GM18909 (cell line): Measurements from ENCODE around the gene IGF2R.

Source experiments
- ATAC-seq: cut with Tn5 transposase; IDR thresholded peaks from one replicate; pipeline ENCODE4 v1.9.1; 2021; ENCODE audit warnings: mild to moderate bottlenecking; ENCODE audit not compliant: unreplicated experiment, poor library complexity

The IGF2R gene

DNA sequence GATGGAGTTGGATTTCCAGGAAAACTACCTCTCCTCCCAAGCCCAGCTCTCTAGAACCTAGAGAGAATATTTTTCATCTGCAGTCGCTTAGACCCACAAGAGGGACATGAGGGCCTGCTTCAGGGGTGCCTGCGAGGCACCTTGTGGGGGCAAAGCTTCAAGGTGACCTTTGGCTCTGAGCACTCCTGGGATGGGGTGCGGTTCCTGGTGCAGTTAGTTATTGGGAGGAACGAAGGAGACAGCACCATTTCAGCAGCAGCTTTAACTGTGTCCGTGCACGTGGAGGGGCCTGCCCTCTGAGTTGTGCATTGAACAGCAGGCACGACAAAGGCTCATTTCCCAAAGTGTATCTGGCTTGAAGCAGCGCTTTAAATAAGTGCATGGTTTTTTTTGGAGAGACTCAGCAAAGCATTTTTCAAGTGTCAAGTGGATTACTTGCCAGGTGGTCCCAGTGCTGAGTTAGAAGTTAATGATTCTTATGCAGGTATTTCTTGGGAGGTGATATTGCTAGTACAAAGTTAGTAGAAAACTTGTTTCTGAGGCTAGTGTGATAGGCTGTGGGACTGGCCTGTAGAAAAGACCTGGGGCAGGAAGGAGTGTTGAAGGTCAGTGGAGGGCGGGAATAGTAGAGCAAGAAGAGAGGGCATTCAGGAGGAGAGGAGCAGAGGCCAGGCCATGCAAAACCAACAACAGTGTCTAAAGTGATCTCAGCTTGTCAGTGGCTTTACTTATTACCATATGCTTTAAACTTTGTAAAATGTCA lies 3.8 kb downstream of the IGF2R start:
- no peak for ATAC-seq

DNA sequence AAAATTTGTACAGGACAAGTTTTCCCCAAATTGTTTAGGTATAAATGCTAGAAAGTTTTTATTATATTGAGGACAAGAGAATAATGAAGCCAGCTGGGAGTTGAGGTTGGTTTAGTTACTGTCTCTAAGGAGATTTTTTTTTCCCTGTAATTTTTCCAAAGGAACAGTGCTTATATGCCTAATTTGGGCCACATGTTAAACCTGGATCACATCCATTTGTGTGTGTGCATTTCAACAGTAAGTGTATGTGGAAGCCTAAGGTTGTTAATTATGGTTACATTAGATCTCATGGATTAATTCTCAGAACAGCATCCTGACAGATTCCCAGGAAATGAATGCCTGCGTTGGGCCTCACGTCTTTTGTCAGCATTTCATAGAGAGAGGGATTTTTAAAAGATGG lies 4.5 kb downstream of the IGF2R start:
- ATAC-seq = no peak

DNA sequence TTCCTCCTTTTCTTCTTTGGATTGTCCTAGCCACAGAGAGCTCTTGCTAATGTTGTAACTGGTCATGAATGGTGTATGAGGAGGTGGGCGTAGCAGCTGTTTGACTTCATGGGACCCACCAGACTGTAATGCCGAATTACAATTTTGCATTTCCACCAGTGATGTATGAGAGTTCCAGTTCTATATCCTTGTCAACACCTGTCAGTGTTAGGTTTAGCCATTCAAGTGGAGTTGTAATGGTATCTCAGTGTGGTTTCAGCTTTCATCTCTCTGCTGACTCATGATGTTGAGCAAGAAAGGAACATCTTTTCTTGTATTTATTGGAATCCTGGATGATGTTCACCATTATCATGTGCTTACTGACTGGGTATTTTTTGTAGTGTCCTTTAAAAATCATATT lies 5.1 kb downstream of the IGF2R start:
- ATAC-seq = peak; percentile 43

DNA sequence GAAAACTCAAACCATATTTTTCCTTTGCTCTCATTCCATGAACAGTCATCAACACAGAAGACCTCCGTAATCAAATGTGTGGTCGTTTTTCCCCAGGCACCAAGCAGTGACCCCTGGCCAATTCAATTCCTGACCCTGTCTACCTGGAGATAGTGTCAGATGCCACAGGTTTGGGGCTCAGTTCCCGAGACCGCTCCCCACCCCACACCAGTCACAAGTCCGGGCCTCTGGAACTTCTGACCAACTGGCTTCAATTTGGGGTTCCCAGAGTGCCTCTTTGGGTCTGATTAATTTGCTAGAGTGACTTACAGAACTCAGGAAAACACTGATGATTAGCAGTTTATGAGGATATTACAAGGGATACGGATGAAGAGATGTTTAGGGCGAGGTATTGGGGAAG lies 6.0 kb downstream of the IGF2R start:
- no peak for ATAC-seq

DNA sequence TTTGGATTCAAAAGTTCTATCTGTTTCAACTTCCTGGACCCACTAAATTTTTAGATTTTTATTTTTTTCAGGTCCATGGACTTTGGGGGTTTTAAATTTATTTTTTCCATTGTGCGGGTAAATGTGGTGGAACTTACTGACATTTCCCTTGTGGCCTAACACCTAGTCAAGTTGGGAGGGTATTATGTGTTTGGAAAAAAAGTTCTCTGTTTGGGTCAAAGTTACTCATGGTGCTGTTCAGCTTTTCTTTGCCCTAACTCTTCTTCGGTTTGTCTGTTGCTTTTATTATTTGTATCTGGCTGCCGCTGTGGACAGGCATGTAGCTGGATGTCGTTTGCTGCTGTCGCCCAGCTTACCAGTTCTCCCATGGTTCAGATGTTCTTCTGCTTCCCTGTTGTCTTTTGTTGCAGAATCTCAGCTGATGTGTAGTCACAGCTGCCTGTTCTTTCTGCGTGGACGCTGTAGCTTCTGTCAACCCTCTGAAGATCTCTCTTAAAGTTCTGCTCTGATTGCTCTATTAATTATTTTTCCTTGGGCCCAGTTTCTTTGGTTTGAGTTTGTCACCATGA lies 7.9 kb downstream of the IGF2R start:
- ATAC-seq = no peak

DNA sequence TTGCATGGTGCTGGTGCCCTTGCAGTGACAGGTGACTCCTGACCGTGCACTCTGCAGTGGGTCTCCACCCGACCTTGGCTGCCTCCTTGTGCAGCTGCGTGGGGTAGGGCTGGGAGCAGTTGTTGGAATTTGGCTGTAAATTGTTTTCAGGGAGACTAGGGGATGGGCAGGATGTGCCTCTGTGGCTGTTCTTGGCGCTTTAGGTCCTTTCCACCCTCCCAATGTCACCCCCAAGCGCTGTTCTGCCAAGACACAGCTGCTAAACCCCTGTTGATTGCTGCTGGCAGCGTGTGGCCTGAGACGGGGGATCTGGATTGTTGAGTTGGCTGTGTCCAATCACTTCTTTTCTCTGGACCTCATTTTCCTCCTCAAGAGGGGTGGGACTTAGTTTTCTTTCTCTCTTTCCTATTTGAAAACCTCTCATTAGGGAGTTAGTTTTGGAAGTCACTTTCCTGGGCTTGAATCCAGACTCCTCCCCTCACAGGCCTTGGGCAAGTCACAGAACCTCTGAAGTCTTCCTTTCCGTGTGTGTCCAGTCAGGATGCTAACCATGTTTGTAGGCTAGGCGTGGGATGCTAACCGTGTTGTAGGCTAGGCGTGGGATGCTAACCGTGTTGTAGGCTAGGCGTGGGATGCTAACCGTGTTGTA lies 8.5 kb downstream of the IGF2R start:
- no peak for ATAC-seq

DNA sequence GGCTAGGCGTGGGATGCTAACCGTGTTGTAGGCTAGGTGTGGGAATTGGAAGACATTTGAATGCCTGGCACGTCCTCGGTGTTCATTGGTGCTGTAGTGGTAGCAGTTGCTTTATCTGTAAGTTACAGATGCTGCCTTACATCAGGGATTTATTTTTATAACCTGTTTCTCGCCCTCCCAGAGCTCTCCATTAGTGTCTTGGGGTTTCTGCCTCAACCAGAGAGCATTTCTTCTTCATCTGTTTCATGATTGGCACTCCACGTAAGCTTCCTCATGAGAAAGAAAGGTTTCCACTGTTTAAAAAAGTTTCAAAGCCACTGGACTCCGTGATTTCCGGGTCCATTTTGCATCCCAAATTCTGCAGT lies 9.0 kb downstream of the IGF2R start:
- ATAC-seq = no peak

DNA sequence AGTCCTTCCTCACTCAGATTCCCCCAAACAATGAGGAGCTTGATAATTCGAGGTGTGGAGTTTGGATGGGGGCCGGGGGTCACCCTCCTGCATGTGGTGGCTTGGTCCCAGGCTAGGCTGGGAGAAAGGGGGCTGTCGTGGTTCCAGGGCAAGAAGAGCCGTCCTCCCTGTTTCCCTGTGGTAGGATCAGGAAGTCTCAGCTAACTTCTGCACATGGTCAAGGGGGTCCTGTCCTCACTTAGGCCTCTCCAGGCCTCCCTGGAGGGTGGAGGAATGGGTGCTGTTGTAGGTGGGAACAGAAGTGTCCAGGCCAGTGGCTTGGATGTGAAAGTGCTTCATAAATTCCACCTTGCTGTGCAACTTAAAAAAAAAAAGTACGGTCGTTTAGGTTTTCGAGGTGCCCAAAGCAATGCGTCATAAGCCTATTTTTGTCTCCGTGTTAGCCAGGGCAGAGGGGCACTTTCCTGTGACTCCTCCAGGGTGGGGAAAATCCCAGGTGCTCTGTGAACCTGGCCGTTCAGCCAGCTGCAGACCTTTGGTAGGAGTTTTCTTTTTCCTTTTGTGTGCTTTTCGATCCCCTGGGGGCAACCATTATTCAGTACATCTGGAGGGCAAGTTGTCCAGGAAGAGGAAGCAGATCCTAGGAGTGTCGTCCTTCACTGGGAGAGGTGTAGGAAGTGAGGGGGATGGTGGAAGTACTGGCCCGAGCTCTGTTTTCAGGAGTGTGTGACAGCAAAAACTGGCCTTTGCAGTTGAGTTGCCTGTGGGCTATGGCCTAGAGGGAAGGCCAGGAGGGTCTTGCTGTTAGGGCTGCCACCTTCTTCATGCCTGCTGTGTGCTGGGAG lies 9.6 kb downstream of the IGF2R start:
- peak; percentile 35 for ATAC-seq

DNA sequence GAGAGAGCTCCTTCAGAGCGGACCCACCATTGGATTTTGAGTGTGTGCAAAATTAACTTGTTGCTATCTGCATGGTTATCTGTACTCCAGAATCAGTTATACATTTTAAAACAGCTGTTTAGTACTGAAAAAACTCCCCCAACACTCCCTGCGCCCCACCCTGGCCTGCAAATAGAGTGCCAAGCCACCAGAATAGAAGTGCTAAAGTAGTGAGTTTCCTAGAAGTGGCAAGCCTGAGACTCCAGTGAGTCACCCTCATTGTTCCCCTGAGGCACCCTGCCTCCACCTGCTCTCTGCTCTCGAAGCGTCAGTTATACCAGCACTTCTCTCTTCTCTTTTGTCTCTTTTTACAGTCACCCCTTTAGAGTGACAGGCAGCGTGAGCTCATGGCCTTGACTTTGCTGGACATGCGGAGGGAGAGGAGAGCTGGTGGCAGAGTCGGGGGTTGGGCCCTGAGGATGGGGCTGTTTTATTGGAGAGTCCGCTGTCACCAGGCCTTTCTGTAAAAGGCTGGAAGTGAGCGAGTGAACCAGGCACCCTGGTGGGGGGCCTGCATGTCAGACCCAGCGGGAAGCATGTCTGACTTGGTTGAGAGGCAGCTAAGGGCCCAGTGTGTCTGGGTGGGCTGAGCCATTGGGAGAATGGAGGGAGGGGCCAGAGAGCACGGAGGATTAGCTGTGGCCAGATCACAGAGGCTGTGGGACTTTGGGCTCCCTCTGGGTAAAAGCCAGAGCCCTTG lies 10.4 kb downstream of the IGF2R start:
- ATAC-seq = peak; percentile 72

DNA sequence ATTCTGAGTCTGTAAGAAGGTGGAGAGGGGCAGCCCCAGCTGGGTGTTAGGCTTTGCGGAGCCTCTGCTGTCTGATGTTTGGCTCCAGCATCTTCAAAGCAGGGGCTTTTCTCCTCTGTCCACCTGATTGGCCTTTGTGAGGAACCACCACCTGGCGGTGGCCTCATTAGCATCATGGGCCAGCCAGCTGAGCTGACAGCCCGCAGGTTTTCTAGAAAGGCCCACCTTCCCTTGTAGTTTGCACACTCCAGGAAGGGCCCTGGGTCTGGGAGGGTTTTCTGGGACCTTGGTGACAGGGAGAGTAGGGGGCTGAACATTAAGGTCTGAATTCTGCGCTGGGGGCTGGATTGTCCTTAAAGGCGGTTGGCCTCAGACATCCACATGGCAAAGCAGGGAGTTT lies 11.6 kb downstream of the IGF2R start:
- ATAC-seq = no peak

DNA sequence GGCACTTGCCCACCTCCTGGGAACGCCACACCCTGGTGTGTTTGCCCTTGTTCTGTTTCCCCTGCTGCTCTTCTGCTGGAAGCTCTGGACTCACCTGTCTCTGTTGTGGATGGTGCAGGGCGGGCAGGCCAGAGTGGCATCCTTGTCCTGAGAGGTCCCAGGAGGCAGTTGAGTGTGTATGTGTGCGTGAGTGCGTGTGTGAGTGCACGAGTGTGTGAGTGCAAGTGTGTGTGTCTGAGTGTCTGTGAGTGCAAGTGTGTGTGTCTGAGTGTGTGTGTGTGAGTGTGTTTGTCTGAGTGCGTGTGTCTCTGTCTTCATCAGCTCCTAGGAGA lies 12.2 kb downstream of the IGF2R start:
- no peak for ATAC-seq

DNA sequence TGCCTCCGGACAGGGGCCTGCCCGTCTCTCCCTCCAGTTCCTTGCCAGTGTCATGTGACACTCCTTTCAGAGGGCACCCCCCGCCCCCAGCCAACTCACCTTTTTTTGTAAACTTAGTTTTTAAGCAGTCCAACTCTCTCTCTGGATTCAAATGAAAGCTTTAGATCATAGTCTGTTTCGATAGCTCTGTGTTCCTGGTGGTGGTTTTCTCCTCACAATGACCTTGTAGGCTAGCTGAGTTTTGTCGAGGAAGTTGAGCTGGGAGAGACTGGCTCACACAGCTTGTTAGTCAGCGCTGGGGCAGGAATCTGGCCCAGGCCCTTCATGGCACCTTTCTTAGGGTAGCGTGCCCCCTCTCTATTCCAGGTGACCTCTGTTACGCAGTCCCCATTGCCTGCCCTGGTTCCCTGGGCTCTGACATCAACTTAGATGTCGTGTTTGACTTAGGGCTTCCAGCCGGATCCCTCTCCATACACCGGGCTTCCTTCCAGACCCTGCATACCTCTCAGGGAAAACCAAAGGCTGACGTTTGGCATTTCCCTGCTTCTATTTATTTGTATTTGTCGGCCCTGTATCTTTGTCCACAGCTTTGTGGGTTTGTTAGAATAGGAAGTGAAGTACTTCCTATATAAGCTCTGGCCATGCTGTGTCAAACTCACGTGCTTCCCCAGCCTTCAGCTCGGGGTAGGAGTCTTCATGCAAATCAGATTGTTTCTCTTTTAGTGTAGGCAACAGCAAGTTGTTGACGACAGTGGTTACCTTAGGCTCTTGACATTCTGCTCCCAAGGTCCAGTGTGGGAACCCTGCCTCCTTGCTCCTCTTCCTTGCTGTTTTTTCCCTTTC lies 12.7 kb downstream of the IGF2R start:
- ATAC-seq = peak; percentile 68

DNA sequence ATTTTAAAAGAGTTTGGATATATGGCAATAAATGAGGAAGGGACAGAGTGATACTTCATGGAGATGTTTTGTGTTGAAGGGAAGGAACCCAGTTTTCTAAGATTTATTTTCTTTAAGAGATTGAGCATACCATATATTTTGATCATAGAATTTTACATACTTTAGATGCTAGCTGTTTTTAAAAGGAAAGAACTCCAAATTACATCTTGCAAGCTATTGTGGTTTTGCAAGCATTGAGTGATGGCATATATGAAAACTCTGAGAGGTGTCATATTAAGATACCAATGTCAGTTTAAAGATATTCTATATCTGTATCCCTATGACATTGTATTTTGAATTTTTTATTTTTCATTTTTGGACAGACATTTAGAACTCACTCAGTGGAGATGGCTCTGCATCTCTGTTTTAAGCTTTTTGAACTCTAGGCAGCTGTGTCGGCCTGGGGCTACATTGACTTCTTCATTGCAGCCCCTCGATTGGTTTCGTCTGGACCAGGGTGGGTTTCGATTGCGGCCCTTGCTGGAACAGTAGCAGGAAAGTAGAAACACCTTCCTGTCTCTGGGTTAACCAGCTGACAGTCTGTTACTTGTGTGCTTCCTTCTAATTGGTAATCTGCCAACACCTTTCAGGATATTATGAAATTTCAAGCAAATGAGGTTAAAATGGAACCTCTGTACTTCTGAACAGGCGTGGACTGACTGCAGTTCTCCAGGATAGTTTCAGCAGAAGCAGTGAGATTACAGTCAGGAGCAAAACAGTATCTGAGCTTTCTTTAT lies 14.0 kb downstream of the IGF2R start:
- peak; percentile 21 for ATAC-seq

DNA sequence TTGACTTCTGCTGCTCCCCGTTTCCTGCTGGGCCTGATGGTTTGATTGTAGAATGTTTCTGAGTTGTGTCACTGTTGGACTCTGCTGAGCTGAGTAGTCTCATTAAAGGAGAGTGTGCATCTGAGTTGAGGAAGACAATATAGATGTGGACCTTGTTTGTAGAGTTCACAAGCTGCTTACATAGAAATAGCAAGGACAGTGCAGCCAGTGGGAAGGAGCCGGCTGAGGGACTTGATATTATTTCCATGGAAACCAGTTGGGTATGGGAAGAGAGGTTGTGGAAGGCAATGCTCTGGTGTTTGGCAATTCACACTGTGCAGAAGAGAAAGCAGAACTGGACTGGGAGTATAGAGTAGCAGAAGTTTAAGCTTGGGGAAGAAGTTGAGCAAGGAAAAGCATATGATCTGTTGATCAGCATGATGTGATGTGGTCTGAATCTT lies 14.8 kb downstream of the IGF2R start:
- no peak for ATAC-seq

DNA sequence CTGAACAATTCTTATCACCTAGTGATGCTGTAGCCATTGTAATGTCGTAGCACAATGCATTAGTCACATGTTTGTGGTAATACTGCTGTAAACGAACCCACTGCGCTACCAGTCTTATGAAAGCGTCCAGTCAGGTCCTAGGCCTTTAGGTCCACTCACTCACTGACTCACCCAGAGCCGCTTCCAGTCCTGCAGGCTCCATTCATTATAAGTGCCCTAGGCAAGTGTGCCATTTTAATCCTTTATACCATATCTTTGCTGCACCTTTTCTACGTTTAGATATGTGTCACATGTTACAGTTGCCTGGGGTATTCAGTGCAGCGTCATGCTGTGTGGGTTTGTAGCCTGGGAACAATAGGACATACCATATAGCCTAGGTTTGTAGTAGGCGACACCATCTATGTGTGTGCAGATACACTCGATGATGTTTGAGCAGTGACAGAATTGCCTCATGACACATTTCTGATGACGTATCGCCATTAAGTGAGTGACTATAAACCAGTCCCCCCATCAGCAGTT lies 15.4 kb downstream of the IGF2R start:
- no peak for ATAC-seq

DNA sequence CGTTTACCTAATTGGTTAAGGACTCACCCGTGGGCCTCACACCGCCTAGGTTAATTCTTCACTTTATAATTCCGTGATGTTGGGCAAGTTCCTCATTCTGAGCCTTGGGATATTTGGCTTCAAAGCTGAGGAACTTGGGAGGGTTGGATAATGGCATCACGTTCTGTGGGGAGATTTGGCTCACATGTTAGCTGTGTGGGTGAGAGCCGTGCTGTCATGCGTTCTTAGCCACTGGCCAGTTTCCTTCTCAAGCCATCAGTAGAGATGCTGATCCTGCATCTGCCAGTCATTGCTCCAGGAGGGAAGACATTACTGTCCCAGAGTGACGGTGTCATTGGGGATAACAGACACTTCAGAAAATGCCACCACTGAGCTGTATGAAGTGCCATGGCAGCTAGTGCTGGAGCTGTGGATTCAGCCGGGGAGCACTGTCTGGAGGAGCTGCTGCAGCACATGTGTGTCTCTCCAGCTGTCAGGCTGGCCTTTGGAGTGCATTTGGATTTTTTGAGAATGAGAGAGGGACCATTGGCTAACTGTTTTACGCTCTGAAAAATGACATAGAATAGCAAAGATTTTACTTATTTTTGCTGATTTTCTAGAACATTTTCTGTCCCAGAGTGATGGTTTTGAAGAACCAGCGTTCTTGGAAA lies 16.5 kb downstream of the IGF2R start:
- no peak for ATAC-seq

DNA sequence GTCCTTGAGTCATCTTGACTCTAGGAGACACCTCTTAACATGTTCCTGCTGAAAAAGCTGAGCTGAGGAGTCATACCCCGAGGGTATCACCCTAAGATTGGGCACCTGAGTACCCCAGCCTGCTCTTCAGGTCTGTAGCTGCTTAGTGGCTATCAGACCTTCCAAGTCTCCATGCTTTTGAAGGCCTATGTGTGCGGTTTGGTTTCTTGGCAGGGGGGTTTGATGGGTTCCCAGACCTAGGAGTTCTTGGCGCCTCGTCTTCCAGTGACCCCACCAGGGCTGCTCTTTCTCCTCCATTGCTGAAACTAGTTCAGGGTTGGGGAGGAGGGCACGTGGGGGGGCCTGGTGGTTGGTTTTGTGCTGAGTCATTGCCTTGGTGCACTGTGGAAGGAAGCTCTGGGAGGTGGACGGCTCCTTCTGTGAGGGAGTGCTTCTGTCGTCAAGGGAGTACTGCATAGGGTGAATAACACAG lies 20.1 kb downstream of the IGF2R start:
- no peak for ATAC-seq
